Right renal cortex interstitium (tissue), 3 donors: ENCODE data around the gene BRD3. TPM values are rescaled to one million over a fixed set of nuclear protein-coding genes. Genes with fewer than 3 reads are reported as not detected.

ENCODE experiments used
- DNase-seq, 3 donors: peaks; one replicate each; pipeline ENCODE4 v3.0.0-alpha.2; 2013; ENCODE audit warnings: low read depth in 3 of 3, low spot score in 2 of 3
- polyA plus RNA-seq, 3 donors: library from polyadenylated mRNA; unstranded; fragments of 120-200 nt; gene quantifications; one replicate each; pipeline ENCODE4 v1.2.1, GENCODE V29; 2013; ENCODE audit not compliant: insufficient read length in 3 of 3

The BRD3 gene
- polyA plus RNA-seq, 3 donors = 39.7 to 42.3 (median 41.4) TPM

GRCh38 chr9:133981589-133981957 lies 86.3 kb downstream of the BRD3 start:
- no peak for DNase-seq

- no peak for DNase-seq
Measured at GRCh38 chr9:133980864-133981588, 86.8 kb downstream of the BRD3 start.

Other genes with a start within 250 kb of the BRD3 start
- 10 to 100 TPM; 34.2 to 34.8 (median 34.8) TPM for gene VAV2, start 75.7 kb downstream of the BRD3 start, polyA plus RNA-seq
- 10 to 100 TPM; 22.4 to 22.8 (median 22.6) TPM for gene BRD3OS, start 42.5 kb downstream of the BRD3 start, polyA plus RNA-seq
- gene WDR5, start 68.1 kb upstream of the BRD3 start, polyA plus RNA-seq = 10 to 100 TPM; 35.4 to 38.4 (median 36.7) TPM
- 1 to 10 TPM in 1 of 3 donors, not detected in 2; 1.4 TPM for gene RNU6ATAC, start 96.5 kb upstream of the BRD3 start, polyA plus RNA-seq